Smooth muscle cell (in vitro differentiated cells): ENCODE data around the gene ZNF777. TPM values are rescaled to one million over a fixed set of nuclear protein-coding genes. Genes with fewer than 3 reads are reported as not detected.

Experiments
- DNase-seq: peaks from one replicate; lab custom pipeline; 2025; ENCODE audit not compliant: unreplicated experiment; lab: John Stamatoyannopoulos, UW
- H2AFZ ChIP-seq: fragments of 200-600 bp; sonication (generic); 2 replicates; pipeline ENCODE4 v1.6.0; 2016; ENCODE audit warnings: antibody characterized with exemption, low read depth, mild to moderate bottlenecking
- H3F3A ChIP-seq: fragments of 200-600 bp; sonication (generic); 2 replicates; pipeline ENCODE4 v1.6.0; 2017; ENCODE audit warnings: antibody characterized with exemption, low read depth
- H3K27ac ChIP-seq: fragments of 200-600 bp; sonication (generic); 2 replicates; pipeline ENCODE4 v1.5.1; 2016; ENCODE audit warnings: low read depth, mild to moderate bottlenecking
- H3K27me3 ChIP-seq: fragments of 200-600 bp; sonication (generic); 2 replicates; pipeline ENCODE4 v1.6.1; 2016; ENCODE audit warnings: low read depth, mild to moderate bottlenecking
- H3K36me3 ChIP-seq: fragments of 200-600 bp; sonication (generic); 2 replicates; pipeline ENCODE4 v1.5.1; 2016; ENCODE audit warnings: low read depth
- H3K4me1 ChIP-seq: fragments of 200-600 bp; sonication (generic); 2 replicates; pipeline ENCODE4 v1.5.1; 2016; ENCODE audit warnings: low read depth
- H3K4me2 ChIP-seq: fragments of 200-600 bp; sonication (generic); 2 replicates; pipeline ENCODE4 v1.6.0; 2016; ENCODE audit warnings: mild to moderate bottlenecking
- H3K4me3 ChIP-seq: fragments of 200-600 bp; sonication (generic); 2 replicates; pipeline ENCODE4 v1.5.1; 2016; ENCODE audit warnings: mild to moderate bottlenecking
- H3K79me2 ChIP-seq: fragments of 200-600 bp; sonication (generic); 2 replicates; pipeline ENCODE4 v1.6.0; 2016; ENCODE audit warnings: low read depth, mild to moderate bottlenecking
- H3K9ac ChIP-seq: fragments of 200-600 bp; sonication (generic); 2 replicates; pipeline ENCODE4 v1.6.0; 2016; ENCODE audit warnings: low read depth
- H3K9me3 ChIP-seq: fragments of 200-600 bp; sonication (generic); replicated peaks from 2 replicates; pipeline ENCODE4 v1.5.1; 2016; ENCODE audit warnings: low read depth
- H4K20me1 ChIP-seq: fragments of 200-600 bp; sonication (generic); 2 replicates; pipeline ENCODE4 v1.6.0; 2016; ENCODE audit warnings: low read depth
- CTCF ChIP-seq: fragments of 200-600 bp; sonication (generic); IDR thresholded peaks from 2 replicates; pipeline ENCODE4 v1.5.1; 2017; ENCODE audit warnings: borderline replicate concordance, mild to moderate bottlenecking, antibody characterized with exemption; ENCODE audit not compliant: insufficient read depth, poor library complexity, severe bottlenecking
- WGBS: methylation state at CpG from one replicate; pipeline ENCODE4 v1.1.7; 2016; ENCODE audit warnings: low lambda C conversion rate; 5-methylcytosine and 5-hydroxymethylcytosine counted together
- polyA plus RNA-seq: library from polyadenylated mRNA; unstranded; fragments of >200 nt; fragmentation: Nextera tagmentation; extraction: Ambion mirVana; gene quantifications from 2 replicates; pipeline ENCODE4 v1.2.1, GENCODE V29; 2016
- total RNA-seq: library from RNA; depleted of rRNA; stranded (reverse); fragments of >200 nt; gene quantifications from 2 replicates; pipeline ENCODE4 v1.2.3, GENCODE V29; 2014

ZNF777 gene
- 4.9 and 7.8 TPM in 2 replicates for total RNA-seq
- 13.0 and 14.9 TPM in 2 replicates for polyA plus RNA-seq

- Histone ChIP-seq H4K20me1 (peaks cover 11% of the 10 kb centered on the region), H3K79me2 (peaks cover 31% of the 10 kb centered on the region), H3K27me3 (no peaks in the 10 kb centered on the region), H3K4me2 (peak within 1 kb of the TSS; percentile 93), H3K27ac (peak within 1 kb of the TSS; percentile 3), H3F3A (no peaks in the 10 kb centered on the region), H2AFZ (peak within 1 kb of the TSS; percentile 99), H3K4me1 (peaks cover 16% of the 10 kb centered on the region), H3K9me3 (no peaks in the 10 kb centered on the region), H3K36me3 (no peaks in the 10 kb centered on the region), H3K4me3 (peak within 1 kb of the TSS; percentile 65), H3K9ac (peak within 1 kb of the TSS; percentile 54)
- 1% methylated on average over 56 of the region's 64 CpGs for WGBS
- peak; percentile 30 for DNase-seq
- TF ChIP-seq CTCF, result peak; percentile 21
Measured at GRCh38 chr7:149460493-149461277, at the start of gene ZNF777. Gene ZNF777, minus strand, starts transcription at chr7:149461062. Its CDS starts 5,040 bp downstream, at chr7:149456022.

- H3F3A ChIP-seq, result no peaks in the 10 kb centered on the region
- TF ChIP-seq CTCF, result no peak
Measured at GRCh38 chr7:149510248-149510647, 49.4 kb upstream of the ZNF777 start.

GRCh38 chr7:149509774-149510173 lies 48.9 kb upstream of the ZNF777 start:
- no peak for TF ChIP-seq CTCF
- H3K4me3 ChIP-seq, result no peak overlapping the region
- no peak overlapping the region for H3K9ac ChIP-seq
- H3F3A ChIP-seq, result no peaks in the 10 kb centered on the region
- no peaks in the 10 kb centered on the region for H4K20me1 ChIP-seq
- H3K36me3 ChIP-seq, result no peaks in the 10 kb centered on the region
- no peaks in the 10 kb centered on the region for H3K79me2 ChIP-seq
- no peak overlapping the region for H3K27ac ChIP-seq
- no peaks in the 10 kb centered on the region for H3K4me1 ChIP-seq
- no peak overlapping the region for H3K4me2 ChIP-seq
- no peaks in the 10 kb centered on the region for H3K27me3 ChIP-seq
- peaks cover 4% of the 10 kb centered on the region for H3K9me3 ChIP-seq
- DNase-seq, result no peak
- H2AFZ ChIP-seq, result no peak overlapping the region

More at GRCh38 chr7:149510248-149510647, 49.4 kb upstream of the ZNF777 start:
- no peaks in the 10 kb centered on the region for H3K27me3 ChIP-seq
- H2AFZ ChIP-seq, result no peak overlapping the region
- H3K36me3 ChIP-seq, result no peaks in the 10 kb centered on the region
- no peaks in the 10 kb centered on the region for H3K79me2 ChIP-seq
- H4K20me1 ChIP-seq, result no peaks in the 10 kb centered on the region
- H3K4me1 ChIP-seq, result no peaks in the 10 kb centered on the region
- no peak for DNase-seq
- no peak overlapping the region for H3K27ac ChIP-seq
- no peak overlapping the region for H3K4me2 ChIP-seq
- no peak overlapping the region for H3K9ac ChIP-seq
- peaks cover 4% of the 10 kb centered on the region for H3K9me3 ChIP-seq
- H3K4me3 ChIP-seq, result no peak overlapping the region

- Histone ChIP-seq H3K27me3 (no peaks in the 10 kb centered on the region), H3K4me1 (no peaks in the 10 kb centered on the region), H3K79me2 (no peaks in the 10 kb centered on the region), H3K27ac (no peak overlapping the region), H3K36me3 (no peaks in the 10 kb centered on the region), H3K9ac (no peak overlapping the region), H4K20me1 (no peaks in the 10 kb centered on the region), H3K4me3 (no peak overlapping the region), H3K9me3 (peaks cover 4% of the 10 kb centered on the region), H2AFZ (no peak overlapping the region), H3F3A (no peaks in the 10 kb centered on the region), H3K4me2 (no peak overlapping the region)
- TF ChIP-seq CTCF, result no peak
- no peak for DNase-seq
Measured at GRCh38 chr7:149505551-149505950, 44.7 kb upstream of the ZNF777 start.
